WTC11 (cell line): ENCODE data around the gene TSKU. TPM values are rescaled to one million over a fixed set of nuclear protein-coding genes. Genes with fewer than 3 reads are reported as not detected.

Experiments
- ATAC-seq: fragments of 200-7000 bp; cut with Tn5 transposase; 2 replicates; pipeline ENCODE4 v1.10.0; 2021; ENCODE audit warnings: mild to moderate bottlenecking, moderate library complexity
- CTCF ChIA-PET: fragments of 300-600 bp; sonication (Branson Sonifier 250); formaldehyde crosslinking; loops from one replicate; lab custom pipeline; 2021; ENCODE audit warnings: antibody characterized with exemption; lab: Charles Lee
- POLR2A ChIA-PET: fragments of 350-600 bp; sonication (Branson Sonifier 250); formaldehyde crosslinking; loops from one replicate; lab custom pipeline; 2021; ENCODE audit warnings: antibody characterized with exemption; lab: Charles Lee
- DNase-seq: peaks from one replicate; pipeline ENCODE4 v3.0.0; 2021; ENCODE audit warnings: low spot score
- H3K27ac Mint-ChIP-seq: 2 replicates; pipeline ENCODE4 v1.8.0; 2021; ENCODE audit warnings: mixed read lengths
- H3K27me3 Mint-ChIP-seq: 2 replicates; pipeline ENCODE4 v1.8.0; 2021; ENCODE audit warnings: low read depth, mild to moderate bottlenecking, moderate library complexity, mixed read lengths
- H3K36me3 Mint-ChIP-seq: 2 replicates; pipeline ENCODE4 v1.8.0; 2021; ENCODE audit warnings: mixed read lengths
- H3K4me1 Mint-ChIP-seq: 2 replicates; pipeline ENCODE4 v1.8.0; 2022; ENCODE audit warnings: mixed read lengths
- H3K4me3 Mint-ChIP-seq: 2 replicates; pipeline ENCODE4 v1.8.0; 2021; ENCODE audit warnings: mild to moderate bottlenecking, moderate library complexity, mixed read lengths
- H3K9me3 Mint-ChIP-seq: 2 replicates; pipeline ENCODE4 v1.8.0; 2021; ENCODE audit warnings: mixed read lengths
- ATF6 ChIP-seq: sonication (generic); formaldehyde crosslinking; IDR thresholded peaks from 2 replicates; pipeline ENCODE4 v1.8.1; 2023; ENCODE audit warnings: mild to moderate bottlenecking, missing genetic modification reagents
- CREM ChIP-seq: sonication (generic); formaldehyde crosslinking; IDR thresholded peaks from 2 replicates; pipeline ENCODE4 v1.8.1; 2022; ENCODE audit warnings: mild to moderate bottlenecking, missing genetic modification reagents, moderate library complexity
- E2F5 ChIP-seq: sonication (generic); formaldehyde crosslinking; IDR thresholded peaks from 2 replicates; pipeline ENCODE4 v1.8.1; 2022; ENCODE audit warnings: mild to moderate bottlenecking, moderate library complexity, missing genetic modification reagents
- FOXP4 ChIP-seq: sonication (generic); formaldehyde crosslinking; IDR thresholded peaks from 2 replicates; pipeline ENCODE4 v1.8.0; 2022; ENCODE audit warnings: mild to moderate bottlenecking, missing genetic modification reagents
- IRF2 ChIP-seq: sonication (generic); formaldehyde crosslinking; IDR thresholded peaks from 2 replicates; pipeline ENCODE4 v1.8.0; 2022; ENCODE audit warnings: low read depth, missing genetic modification reagents, borderline replicate concordance
- MLX ChIP-seq: sonication (generic); formaldehyde crosslinking; IDR thresholded peaks from 2 replicates; pipeline ENCODE4 v1.8.1; 2023; ENCODE audit warnings: mild to moderate bottlenecking, missing genetic modification reagents, moderate library complexity
- MXD4 ChIP-seq: fragments of 250-450 bp; sonication (Bioruptor Pico); IDR thresholded peaks from 2 replicates; pipeline ENCODE4 v1.8.0; 2021; ENCODE audit warnings: mild to moderate bottlenecking, moderate library complexity, borderline replicate concordance
- NFATC4 ChIP-seq: fragments of 250-450 bp; sonication (Bioruptor Pico); IDR thresholded peaks from 2 replicates; pipeline ENCODE4 v1.9.0; 2021; ENCODE audit warnings: mild to moderate bottlenecking
- NR1H2 ChIP-seq: sonication (generic); formaldehyde crosslinking; IDR thresholded peaks from 2 replicates; pipeline ENCODE4 v1.9.0; 2021; ENCODE audit warnings: mild to moderate bottlenecking, moderate library complexity, missing genetic modification reagents
- ZBTB43 ChIP-seq: sonication (generic); formaldehyde crosslinking; IDR thresholded peaks from 2 replicates; pipeline ENCODE4 v1.8.1; 2023; ENCODE audit warnings: mild to moderate bottlenecking, missing genetic modification reagents
- ZNF219 ChIP-seq: sonication (generic); formaldehyde crosslinking; IDR thresholded peaks from 2 replicates; pipeline ENCODE4 v1.8.0; 2023; ENCODE audit warnings: missing genetic modification reagents, mild to moderate bottlenecking, borderline replicate concordance
- ZSCAN18 ChIP-seq: fragments of 250-450 bp; sonication (Bioruptor Pico); IDR thresholded peaks from 2 replicates; pipeline ENCODE4 v2.1.2; 2022; ENCODE audit warnings: mild to moderate bottlenecking, moderate library complexity
- total RNA-seq: library from RNA; stranded (reverse); gene quantifications from 3 replicates; pipeline ENCODE4 v1.2.3, GENCODE V29; 2021
- TF ChIP-seq, protein P1 (sequence below): sonication (generic); formaldehyde crosslinking; IDR thresholded peaks from 2 replicates; pipeline ENCODE4 v1.8.1; 2023; ENCODE audit warnings: mild to moderate bottlenecking, moderate library complexity, missing genetic modification reagents

The TSKU gene
- total RNA-seq, 1 experiment from 2014 or later: 30.3 TPM

DNA sequence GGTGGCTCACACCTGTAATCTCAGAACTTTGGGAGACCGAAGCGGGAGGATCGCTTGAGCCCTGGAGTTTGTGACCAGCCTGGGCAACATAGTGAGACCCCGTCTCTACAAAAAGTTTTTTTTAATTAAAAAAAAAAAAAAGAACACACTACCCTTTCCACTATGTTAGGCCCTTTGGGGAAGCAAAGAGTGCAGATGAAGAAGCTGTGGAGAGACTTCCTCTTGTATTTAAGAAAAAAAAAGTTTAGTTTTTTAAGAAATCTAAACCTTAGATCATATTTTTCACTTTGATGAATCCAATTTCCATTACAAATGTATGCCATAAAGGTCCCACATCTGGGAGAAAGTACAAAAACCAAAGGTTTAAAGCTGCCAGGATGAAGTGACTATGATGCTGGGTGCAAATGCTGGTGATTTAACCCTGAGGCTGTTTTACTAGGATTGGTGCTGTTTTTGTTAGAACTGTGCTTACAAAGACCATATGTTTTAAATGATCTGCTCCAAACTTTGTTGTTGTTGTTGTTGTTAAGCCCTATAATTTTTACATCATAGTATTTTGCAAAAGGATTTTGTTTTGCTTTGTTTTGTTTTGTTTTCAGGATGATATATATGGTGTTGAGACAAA lies 48.6 kb downstream of the TSKU start:
- H3K4me1 Mint-ChIP-seq: no peaks in the 10 kb centered on the region
- TF ChIP-seq ZSCAN18 (CRISPR knock-in tag): no peak
- no peak for TF ChIP-seq ZBTB43 (CRISPR knock-in tag)
- TF ChIP-seq FOXP4 (CRISPR knock-in tag): no peak
- no peak for TF ChIP-seq ZNF219 (CRISPR knock-in tag)
- no peak for TF ChIP-seq IRF2
- TF ChIP-seq NR1H2 (CRISPR knock-in tag): no peak
- TF ChIP-seq MLX (CRISPR knock-in tag): no peak
- no peak for TF ChIP-seq ATF6 (CRISPR knock-in tag)
- TF ChIP-seq, all 79 proteins: peak for 0
- Mint-ChIP-seq H3K36me3 (no peaks in the 10 kb centered on the region), H3K4me3 (no peak overlapping the region), H3K9me3 (peaks cover 8% of the 10 kb centered on the region; the same call in 1 of the 2 replicates), H3K27me3 (no peaks in the 10 kb centered on the region), H3K27ac (no peak overlapping the region)
- ATAC-seq: no peak
- no peak for DNase-seq
- ChIA-PET CTCF (no interaction called here), POLR2A (no interaction called here)

GRCh38 chr11:76832361-76832760 lies 49.2 kb downstream of the TSKU start:
- Mint-ChIP-seq H3K9me3 (peaks cover 8% of the 10 kb centered on the region; the same call in 1 of the 2 replicates), H3K36me3 (no peaks in the 10 kb centered on the region), H3K27me3 (no peaks in the 10 kb centered on the region), H3K27ac (no peak overlapping the region), H3K4me1 (no peaks in the 10 kb centered on the region), H3K4me3 (no peak overlapping the region)
- DNase-seq (no peak), ATAC-seq (no peak)
- TF ChIP-seq NFATC4 (CRISPR knock-in tag): no peak
- no peak for TF ChIP-seq MXD4 (CRISPR knock-in tag)
- TF ChIP-seq CREM (CRISPR knock-in tag): no peak
- TF ChIP-seq MLX (CRISPR knock-in tag): no peak
- TF ChIP-seq E2F5: no peak
- TF ChIP-seq, protein P1, sequence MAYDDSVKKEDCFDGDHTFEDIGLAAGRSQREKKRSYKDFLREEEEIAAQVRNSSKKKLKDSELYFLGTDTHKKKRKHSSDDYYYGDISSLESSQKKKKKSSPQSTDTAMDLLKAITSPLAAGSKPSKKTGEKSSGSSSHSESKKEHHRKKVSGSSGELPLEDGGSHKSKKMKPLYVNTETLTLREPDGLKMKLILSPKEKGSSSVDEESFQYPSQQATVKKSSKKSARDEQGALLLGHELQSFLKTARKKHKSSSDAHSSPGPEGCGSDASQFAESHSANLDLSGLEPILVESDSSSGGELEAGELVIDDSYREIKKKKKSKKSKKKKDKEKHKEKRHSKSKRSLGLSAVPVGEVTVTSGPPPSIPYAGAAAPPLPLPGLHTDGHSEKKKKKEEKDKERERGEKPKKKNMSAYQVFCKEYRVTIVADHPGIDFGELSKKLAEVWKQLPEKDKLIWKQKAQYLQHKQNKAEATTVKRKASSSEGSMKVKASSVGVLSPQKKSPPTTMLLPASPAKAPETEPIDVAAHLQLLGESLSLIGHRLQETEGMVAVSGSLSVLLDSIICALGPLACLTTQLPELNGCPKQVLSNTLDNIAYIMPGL (CRISPR knock-in tag): no peak
- ChIA-PET CTCF (interaction anchor here (1.6 kb wide), 1 partner anchor 88 kb away, joined by 3 read pairs; no protein-coding TSS in a partner anchor), POLR2A (no interaction called here)
